Measurements from ENCODE around the gene MEIOSIN.
A peak's percentile ranks its signal among the peaks of the same experiment; 100 is the strongest.
"Not testable (repeated sequence)": the region's sequence is repeated elsewhere in the genome, so short reads cannot be mapped to it uniquely, and the experiment has no call there.

Gene MEIOSIN, protein sequence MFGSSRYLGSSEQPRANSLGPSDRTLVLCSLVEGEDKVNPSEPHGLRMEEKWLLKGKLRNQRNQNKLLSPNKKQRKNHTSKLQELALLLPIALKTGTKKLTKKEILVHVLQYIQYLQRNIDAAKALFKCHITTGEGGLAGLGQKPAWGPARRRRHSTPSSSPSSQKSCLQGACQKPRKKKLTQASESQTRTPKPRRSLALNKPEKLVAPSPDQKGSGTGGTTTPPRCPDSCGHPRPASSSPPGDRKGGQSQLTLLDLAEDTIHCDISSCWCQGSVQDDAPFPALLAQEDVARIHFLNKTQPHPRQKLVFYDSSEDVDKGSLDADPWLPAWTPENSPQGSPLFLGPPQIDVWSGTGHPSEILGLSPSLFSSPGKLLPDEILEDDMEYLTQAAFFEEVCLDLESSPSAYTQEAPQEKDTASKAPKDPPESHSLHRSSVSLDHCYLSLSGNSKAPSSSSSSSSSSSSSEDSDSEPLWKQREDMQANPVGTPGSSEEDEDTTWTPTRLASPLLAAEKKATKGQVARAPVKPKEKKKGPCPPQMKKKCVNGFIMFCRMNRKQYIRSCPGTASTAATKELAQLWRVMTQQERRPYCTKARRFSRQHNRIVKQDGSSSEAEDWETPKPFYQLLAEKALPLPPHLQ

DNA sequence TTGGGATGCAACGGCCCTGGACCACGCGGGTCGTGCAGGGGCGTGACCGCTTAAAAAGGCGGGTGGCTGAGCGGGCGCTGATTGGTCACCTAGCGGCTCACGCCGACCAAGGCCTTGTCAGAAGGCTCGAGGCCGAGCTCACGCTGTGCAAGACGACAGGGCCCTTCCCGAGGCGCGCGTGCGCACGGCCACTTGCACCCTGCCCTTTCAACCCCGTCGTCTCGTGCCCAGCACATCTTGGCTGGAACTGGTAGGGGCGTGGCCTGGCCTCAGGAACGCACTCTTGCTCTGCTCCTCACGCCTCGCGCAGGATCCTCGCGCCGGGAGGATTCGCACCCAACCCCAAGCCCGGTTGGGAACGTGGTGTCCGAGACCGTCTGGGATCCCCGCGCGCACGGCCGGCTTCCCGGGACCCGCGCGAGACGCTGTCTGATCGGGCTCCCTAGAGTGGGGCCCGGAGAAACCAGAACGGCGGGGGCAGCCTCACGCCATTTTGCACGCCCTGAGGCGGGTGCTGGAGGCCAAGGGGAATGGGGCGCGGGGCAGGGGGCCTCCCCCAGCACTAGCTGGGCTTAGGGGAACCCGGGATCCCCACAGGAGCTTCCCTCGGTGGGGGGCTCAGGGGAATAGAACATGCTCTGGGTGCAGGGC, at the start of gene MEIOSIN:
Gene MEIOSIN (plus strand): TSS at position 280 of the 651 bp plus-strand sequence. CDS start 1,938 bp downstream, outside the sequence.
- Histone ChIP-seq H3K4me3 (ENCODE audit: low read depth in 1 of 2, low read length in 1 of 2) (no peak within 1 kb of the TSS), H3K4me1 (ENCODE audit: control insufficient read depth in 1 of 2, insufficient read depth in 1 of 2, low read depth in 1 of 2, low read length in 1 of 2) (peaks cover 16 to 18% of the 10 kb centered on the region in 2 experiments), H3K9me3 (no peaks in the 10 kb centered on the region), H3K27me3 (peaks cover 29% of the 10 kb centered on the region), H3K36me3 (no peaks in the 10 kb centered on the region), H3K27ac (no peak within 1 kb of the TSS)
- TF ChIP-seq, protein P1, sequence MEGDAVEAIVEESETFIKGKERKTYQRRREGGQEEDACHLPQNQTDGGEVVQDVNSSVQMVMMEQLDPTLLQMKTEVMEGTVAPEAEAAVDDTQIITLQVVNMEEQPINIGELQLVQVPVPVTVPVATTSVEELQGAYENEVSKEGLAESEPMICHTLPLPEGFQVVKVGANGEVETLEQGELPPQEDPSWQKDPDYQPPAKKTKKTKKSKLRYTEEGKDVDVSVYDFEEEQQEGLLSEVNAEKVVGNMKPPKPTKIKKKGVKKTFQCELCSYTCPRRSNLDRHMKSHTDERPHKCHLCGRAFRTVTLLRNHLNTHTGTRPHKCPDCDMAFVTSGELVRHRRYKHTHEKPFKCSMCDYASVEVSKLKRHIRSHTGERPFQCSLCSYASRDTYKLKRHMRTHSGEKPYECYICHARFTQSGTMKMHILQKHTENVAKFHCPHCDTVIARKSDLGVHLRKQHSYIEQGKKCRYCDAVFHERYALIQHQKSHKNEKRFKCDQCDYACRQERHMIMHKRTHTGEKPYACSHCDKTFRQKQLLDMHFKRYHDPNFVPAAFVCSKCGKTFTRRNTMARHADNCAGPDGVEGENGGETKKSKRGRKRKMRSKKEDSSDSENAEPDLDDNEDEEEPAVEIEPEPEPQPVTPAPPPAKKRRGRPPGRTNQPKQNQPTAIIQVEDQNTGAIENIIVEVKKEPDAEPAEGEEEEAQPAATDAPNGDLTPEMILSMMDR (IDR thresholded peaks at IDR 0.05) = no peak

DNA sequence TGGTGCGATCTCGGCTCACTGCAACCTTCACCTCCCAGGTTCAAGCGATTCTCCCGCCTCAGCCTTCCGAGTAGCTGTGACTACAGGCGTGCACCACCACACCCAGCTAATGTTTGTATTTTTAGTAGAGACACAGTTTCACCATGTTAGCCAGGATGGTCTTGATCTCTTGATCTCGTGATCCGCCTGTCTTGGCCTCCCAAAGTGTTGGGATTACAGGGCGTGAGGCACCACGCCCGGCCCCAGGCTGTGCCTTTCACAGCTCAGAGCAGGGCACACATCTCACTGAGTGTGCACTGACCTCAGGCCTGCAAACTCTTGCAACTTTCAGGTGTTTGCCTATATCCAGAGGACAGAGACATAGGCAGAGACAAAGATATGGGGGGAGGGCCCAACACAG, 48.2 kb upstream of the MEIOSIN start:
- H3K4me3 ChIP-seq (ENCODE audit: low read depth in 1 of 2, low read length in 1 of 2); H3K9me3 ChIP-seq; H3K27ac ChIP-seq: not testable (repeated sequence)
- H3K36me3 ChIP-seq = peaks cover 42% of the 10 kb centered on the region
- H3K27me3 ChIP-seq = peaks cover 16% of the 10 kb centered on the region
- peaks cover 4 to 11% of the 10 kb centered on the region in 2 experiments for H3K4me1 ChIP-seq (ENCODE audit: control insufficient read depth in 1 of 2, insufficient read depth in 1 of 2, low read depth in 1 of 2, low read length in 1 of 2)

DNA sequence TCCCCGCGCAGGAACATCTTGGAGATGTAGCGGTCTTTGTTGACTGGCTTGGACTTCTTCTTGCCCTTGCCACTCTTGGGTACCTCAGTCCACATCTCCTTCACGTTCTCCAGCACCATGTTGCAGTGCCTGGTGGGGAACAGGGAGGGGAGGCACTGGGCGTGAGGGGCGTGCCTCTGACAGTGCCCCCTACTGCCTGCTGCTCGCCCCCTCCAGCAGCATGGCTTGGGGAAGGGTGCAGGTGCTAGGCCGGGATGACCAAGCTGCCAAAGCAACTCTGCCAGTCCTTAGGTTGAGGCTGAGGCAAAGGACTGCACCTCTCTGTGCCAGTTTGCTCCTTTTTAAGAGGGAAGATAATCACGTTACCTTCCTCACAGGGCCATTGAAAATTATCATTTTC, 45.6 kb upstream of the MEIOSIN start:
- Histone ChIP-seq H3K4me3 (ENCODE audit: low read depth in 1 of 2, low read length in 1 of 2) (no peak overlapping the region), H3K36me3 (peaks cover 42% of the 10 kb centered on the region), H3K27ac (no peak overlapping the region), H3K27me3 (no peaks in the 10 kb centered on the region), H3K4me1 (ENCODE audit: control insufficient read depth in 1 of 2, insufficient read depth in 1 of 2, low read depth in 1 of 2, low read length in 1 of 2) (peaks cover 10 to 11% of the 10 kb centered on the region in 2 experiments), H3K9me3 (no peaks in the 10 kb centered on the region)
- TF ChIP-seq, protein P1 (IDR thresholded peaks at IDR 0.05) = no peak

DNA sequence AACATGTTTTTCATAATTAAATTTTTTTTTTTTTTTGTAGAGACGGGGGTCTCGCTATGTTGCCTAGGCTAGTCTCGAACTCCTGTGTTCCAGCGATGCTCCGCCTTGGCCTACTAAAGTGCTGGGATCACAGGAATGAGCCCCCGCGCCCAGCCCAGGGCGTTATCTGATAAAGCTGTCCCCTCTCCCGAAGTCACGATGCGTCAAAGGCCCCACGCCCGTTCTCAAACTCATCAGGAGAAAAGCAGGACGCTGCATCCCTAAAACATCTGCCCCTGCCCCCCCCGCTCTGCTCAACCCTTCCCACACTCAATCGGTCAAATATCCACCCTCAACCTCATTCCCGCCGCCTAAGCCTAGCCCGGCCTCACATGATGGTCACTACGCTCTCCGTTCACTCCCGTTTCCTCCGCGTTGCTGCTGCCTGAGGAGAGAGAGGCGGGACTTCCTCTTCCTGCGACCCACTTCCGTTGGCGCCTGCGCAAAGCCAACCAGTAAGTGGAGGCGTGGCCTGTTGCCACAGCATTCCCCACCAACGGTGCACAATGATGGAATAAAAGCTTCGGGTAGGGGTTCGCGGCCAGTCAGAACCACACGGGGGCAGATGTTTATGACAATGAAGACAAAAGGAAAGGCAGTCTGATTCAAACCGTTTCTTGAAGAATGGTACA, 41.6 kb upstream of the MEIOSIN start, which contains the start of gene SNRPD2:
Gene SNRPD2 (minus strand): TSS at position 438 of the 671 bp plus-strand sequence. CDS start 65 bp downstream, at position 373.
- Histone ChIP-seq H3K4me3 (ENCODE audit: low read depth in 1 of 2, low read length in 1 of 2) (peak within 1 kb of the TSS; percentile 84 to 97), H3K36me3 (peaks cover 22% of the 10 kb centered on the region)
- TF ChIP-seq, protein P1 (IDR thresholded peaks at IDR 0.05) = peak; percentile 8

DNA sequence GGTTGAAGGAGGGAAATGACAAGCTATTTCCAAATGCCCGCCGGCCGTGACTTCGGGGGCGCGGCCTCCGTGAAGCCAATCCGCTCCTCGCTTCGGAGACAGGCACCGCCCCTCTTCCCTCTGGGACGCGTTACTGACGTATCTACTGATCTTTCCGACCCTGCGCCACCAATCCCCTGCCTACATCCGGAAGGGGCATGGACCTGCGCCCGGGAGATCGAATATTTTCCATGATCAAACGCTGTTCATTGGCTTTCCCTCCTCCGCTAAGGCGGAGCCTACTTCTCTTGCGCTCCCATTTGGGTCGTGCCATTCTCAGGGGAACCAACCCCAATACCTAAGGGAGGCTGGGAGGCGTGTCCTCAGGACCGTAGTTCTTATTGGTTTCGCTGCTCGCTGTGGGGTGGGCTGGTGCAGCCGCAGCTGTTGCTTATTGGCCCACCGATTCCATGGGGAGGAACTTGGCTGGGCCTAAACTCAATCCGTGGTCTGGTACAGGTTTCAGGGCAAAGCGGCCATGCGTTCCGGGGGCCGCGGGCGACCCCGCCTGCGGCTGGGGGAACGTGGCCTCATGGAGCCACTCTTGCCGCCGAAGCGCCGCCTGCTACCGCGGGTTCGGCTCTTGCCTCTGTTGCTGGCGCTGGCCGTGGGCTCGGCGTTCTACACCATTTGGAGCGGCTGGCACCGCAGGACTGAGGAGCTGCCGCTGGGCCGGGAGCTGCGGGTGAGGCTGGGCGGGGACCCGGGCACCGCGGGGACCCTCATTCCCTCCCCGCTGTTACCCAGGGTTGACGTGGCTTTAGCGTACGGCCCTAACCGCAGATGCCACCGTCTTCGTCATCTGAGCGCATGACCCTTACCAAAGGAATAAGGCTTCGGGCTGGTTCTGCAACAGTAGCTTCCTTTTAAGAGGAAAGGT, 40.8 kb upstream of the MEIOSIN start, which contains the start of gene QPCTL:
Gene QPCTL (plus strand): TSS at position 480 of the 919 bp plus-strand sequence. CDS start 38 bp downstream, at position 518.
- H3K36me3 ChIP-seq = peaks cover 14% of the 10 kb centered on the region
- H3K4me1 ChIP-seq (ENCODE audit: control insufficient read depth in 1 of 2, insufficient read depth in 1 of 2, low read depth in 1 of 2, low read length in 1 of 2) = peaks cover 21 to 22% of the 10 kb centered on the region in 2 experiments
- peak within 1 kb of the TSS; percentile 84 to 97 for H3K4me3 ChIP-seq (ENCODE audit: low read depth in 1 of 2, low read length in 1 of 2)
- peak within 1 kb of the TSS; percentile 94 for H3K27ac ChIP-seq
- no peaks in the 10 kb centered on the region for H3K9me3 ChIP-seq
- H3K27me3 ChIP-seq = no peaks in the 10 kb centered on the region
- TF ChIP-seq, protein P1 (IDR thresholded peaks at IDR 0.05) = peak; percentile 32

More for the DNA sequence above, 41.6 kb upstream of the MEIOSIN start, which contains the start of gene SNRPD2:
- Histone ChIP-seq H3K27me3 (no peaks in the 10 kb centered on the region), H3K27ac (peak within 1 kb of the TSS; percentile 94), H3K9me3 (no peaks in the 10 kb centered on the region), H3K4me1 (ENCODE audit: control insufficient read depth in 1 of 2, insufficient read depth in 1 of 2, low read depth in 1 of 2, low read length in 1 of 2) (peaks cover 21 to 22% of the 10 kb centered on the region in 2 experiments)
